HG03565 (cell line): ENCODE measurements around the gene STX7.
A peak's percentile ranks its signal among the peaks of the same experiment; 100 is the strongest.
"Not testable (repeated sequence)": the region's sequence is repeated elsewhere in the genome, so short reads cannot be mapped to it uniquely, and the experiment has no call there.

Experiments
- ATAC-seq: cut with Tn5 transposase; IDR thresholded peaks from one replicate; pipeline ENCODE4 v1.9.1; 2021; ENCODE audit warnings: mild to moderate bottlenecking, moderate library complexity; ENCODE audit not compliant: unreplicated experiment

The STX7 gene, protein sequence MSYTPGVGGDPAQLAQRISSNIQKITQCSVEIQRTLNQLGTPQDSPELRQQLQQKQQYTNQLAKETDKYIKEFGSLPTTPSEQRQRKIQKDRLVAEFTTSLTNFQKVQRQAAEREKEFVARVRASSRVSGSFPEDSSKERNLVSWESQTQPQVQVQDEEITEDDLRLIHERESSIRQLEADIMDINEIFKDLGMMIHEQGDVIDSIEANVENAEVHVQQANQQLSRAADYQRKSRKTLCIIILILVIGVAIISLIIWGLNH

DNA sequence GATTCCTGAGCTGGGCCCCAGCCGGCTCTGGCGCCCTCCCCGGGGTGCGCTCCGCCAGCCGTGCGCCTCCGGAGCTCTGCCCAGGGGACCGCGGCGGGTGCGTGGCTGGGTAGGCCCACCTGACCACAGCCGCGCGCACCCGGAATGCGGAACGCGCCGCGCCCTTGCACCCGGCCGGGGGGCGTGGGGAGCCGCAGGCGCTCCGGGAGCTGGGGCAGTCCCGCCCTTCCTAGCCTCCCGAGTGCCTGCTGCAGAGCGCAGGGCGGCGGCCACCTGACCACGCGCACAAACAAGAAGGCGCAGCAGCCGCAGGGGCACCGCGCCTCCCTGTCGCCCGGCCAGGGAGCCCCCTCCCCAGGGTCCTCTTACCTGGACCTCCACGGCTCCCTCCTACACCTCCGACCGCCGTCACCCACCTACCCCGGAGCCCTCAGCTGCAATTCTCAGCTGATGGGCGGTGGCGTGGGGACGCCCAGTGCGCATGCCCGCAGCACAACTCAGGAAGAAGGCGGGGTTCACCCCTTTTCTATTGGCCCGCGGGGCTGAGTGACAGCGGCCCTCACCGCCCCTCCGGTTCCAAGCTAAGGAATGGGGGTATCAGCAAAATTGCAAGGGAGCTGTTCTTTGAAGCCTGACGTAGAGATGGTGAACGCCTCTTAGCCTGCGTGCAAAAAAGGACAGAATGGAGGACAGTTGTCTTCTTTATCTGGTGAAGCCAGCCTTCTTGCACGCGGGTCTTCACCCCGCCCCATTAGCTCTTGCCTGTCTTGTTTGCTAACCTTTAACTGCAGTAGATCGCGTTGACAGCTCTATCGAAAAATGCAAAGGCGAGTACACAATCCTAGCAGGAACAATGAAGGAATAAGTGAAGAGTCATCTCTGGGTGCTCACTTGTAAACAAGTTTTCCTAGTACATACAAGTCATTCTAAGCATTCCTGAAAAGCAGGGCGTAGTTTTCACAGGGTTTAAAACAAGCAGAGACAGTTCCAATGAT is at the start of gene STX7:
Gene STX7 (minus strand): TSS at position 479 of the 995 bp plus-strand sequence. CDS start 9,586 bp downstream, outside the sequence.
- ATAC-seq, result peak; percentile 81

DNA sequence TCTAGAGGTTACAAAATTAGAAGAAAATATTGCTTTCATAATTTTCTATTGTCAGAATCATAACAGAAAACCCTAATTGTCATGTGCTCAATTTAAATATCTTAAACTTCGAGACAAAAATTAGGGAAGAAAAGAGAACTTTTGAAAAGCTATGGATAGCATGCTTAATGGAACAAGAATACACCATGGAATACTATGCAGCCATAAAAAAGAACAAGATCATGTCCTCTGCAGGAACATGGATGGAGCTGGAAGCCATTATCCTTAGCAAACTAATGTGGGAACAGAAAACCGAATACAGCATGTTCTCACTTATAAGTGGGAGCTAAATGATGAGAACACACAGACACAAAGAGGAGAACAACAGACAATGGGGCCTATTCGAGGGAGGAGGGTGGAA is 47.2 kb upstream of the STX7 start:
- not testable (repeated sequence) for ATAC-seq

DNA sequence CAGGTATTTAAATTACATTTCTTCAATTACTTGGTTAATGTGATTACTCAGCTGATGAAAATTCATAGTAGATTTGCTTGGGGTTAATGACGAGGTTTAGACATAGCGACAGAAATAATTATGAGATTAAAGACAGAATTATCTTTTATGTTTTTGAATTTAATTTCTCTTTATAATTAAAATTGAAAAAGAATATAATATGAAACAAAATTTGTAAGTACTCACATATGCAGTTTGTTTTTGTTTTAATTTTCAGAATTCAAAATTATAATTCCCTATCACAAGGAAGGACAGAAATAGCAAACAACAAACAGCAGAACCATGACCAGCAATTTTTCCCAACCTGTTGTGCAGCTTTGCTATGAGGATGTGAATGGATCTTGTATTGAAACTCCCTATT is 39.5 kb upstream of the STX7 start, which contains the start of gene TAAR8:
Gene TAAR8 (plus strand): TSS at position 301 of the 400 bp plus-strand sequence. CDS start 21 bp downstream, at position 322.
- no peak for ATAC-seq

DNA sequence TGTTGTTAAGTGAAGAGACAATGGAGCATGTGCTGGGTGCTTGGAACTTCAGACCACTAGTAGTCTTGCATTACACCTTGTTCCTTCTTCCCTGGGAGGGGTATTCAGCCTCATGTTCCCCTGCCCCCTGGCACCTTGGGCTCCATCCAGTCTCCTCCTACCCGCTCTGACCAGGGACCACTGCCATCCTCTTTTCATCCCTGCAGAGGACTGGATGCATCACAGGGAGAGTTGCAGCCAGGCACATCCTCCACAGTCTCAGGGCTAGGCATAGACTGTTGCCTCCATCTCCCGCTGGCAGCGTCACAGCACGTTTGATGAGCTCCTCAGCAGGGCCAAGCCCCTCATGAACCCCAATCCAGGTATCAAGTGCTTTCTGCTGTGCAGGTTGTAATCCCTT is 38.3 kb upstream of the STX7 start:
- ATAC-seq, result no peak

DNA sequence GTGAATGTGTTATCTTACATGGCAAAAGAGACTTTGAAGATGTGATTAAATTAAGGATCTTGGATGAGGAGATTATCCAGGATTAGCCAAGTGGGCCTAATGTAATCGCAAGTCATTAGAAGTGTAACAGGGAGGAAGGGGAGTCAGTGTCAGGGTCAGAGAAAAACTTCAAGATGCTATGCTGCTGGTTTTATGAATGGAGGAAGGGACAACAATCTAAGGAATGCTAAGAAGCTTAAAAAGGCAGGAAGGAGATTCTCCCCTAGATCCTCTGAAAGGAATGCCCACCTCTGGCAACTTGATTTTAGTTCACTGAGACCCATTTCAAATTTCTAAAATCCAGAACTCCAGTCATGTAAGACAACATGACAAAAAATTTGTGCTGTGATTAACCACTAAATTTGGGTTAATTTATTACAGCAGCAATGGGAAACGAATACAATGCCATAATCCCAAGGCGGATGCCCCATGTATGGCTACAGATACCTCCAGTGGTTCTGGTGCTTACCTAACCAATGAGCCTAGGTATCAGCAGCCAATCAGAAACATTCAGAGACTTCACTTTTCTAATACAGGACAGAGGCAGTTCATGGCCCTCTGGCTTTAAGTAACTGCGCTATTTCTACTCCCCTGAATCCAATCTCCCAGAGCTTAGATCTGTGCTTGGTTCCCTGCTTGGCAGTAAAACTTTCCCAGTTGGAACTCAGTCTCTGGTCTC is 36.0 kb upstream of the STX7 start:
- ATAC-seq, result no peak

DNA sequence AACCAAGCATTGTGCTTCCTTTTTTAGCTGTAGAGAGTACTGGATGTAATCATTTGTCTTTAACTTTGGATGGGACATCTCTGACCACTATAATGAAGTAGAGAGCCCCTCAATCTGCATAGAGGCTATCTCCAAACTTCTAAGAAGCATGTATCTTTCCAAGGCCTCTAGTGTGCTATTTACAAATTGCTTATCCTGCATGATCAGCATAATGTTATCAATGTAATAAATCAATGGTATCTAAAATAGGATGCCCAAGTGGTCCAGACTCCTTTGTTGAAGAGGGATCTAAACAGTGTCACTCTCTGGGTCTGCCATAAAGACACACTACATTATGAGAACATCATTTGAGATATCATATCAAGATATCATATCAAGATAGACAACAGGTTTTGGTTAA is 31.9 kb upstream of the STX7 start:
- ATAC-seq, result no peak

DNA sequence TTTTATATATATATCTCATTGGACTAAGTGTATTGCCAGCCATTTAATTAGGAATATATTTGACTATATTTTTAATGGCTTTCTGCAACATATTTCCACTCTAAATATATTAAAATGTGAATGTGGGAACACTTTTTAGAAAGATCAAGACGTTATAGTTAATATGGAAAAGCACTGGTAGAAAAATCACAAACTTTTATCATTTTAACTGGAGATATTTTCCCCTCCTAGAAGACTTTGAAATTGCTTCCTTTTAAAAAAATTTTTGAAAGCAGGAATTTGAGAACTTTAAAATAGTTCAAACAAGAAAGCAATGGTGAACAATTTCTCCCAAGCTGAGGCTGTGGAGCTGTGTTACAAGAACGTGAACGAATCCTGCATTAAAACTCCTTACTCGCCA is 25.1 kb upstream of the STX7 start, which contains the start of gene TAAR9:
Gene TAAR9 (plus strand): TSS at position 301 of the 400 bp plus-strand sequence. CDS start 13 bp downstream, at position 314.
- no peak for ATAC-seq

DNA sequence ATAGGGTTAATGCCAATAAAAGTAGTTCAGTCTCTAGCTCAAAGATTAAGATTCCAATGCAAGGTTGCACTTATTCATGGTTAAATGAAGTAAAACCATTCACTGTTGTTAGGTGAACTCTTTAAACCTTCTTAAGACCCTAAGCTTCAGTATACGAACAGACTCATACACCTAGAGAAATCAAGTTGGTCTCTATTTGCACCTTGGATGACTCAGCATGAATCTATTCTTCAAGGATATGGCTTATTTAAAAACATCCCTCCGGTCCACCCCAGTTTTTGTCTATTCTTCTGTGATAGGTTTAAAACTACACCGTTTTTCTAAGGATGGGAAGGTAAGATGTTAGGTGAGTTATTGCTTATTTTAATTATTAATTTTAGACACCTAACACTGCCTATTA is 24.2 kb upstream of the STX7 start:
- ATAC-seq, result no peak

DNA sequence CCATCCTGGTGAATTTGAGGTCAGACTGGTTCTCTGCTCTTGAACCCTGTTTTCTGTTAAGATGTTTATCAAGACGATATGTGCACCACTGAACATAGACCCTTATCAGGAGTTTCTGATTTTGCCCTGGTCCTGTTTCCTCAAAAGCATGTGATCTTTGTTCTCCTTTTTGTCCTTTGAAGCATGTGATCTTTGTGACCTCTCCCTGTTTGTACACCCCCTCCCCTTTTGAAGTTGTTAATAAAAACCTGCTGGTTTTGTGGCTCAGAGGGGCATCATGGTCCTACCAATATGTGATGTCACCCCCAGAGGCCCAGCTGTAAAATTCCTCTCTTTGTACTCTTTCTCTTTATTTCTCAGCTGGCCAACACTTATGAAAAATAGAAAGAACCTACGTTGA is 21.6 kb upstream of the STX7 start:
- not testable (repeated sequence) for ATAC-seq

DNA sequence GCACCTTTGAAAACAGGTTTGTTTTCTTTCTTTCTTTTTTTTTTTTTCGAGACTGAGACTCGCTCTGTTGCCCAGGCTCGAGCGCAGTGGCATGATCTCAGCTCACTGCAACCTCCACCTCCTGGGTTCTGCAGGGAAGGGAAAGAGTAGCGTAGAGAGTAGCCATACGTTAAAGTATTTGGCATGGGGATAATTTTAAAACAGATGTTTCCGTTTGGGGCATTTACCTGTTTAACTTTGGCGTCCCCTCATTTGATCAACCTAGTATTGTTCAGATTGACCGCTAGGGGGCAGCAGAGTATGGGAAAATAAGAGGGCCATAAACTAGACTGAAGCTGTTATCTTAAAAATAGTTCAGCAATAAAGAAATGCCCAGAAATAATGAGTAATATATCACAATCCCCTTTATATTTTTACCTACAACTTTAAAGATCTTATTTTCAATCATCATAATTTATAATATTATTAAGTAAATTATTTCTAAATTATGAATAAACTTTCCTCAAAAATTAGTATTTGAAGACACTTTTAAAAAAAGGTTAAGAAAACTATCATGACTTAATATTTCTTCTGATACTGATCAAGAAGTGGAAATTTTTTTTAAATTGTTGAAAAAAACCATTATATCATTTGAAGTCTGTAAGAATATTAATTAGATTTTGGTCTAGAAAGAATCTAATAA is 17.5 kb upstream of the STX7 start:
- peak; percentile 81 for ATAC-seq

DNA sequence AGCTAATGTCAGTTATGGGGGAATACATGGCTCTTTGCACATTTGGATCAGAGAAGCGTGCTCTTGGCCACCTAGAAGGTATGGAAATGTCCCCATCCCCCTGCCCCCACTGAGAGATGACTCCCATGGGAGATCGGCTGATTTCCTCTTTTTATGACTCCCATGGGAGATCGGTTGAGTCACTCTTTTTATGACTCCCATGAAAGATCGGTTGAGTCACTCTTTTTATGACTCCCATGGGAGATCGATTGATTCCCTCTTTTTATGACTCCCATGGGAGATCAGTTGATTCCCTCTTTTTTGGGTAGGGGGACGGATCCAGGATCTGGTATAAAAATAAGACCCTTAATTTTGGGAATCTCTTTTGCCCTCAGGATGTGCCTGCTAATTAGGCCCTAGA is 14.9 kb upstream of the STX7 start:
- no peak for ATAC-seq

DNA sequence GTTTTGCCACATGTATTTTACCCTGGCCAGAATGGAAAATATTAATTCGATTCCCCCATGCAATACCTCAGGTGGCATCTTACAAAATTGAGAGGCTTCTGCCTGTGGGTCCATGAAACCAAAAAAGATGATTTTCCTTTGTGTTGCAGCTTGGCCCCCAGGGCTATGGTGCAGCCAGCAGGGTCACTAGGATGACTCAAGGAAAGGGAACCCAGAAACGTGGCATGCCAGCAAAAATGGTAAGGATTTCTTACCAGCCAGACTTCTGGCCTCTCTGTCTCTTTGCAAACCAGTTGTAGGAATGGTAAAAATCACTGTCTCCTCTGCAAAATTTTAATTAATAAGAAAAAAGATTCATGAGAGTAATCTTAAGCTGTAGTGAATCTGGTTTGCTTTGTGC is 13.5 kb upstream of the STX7 start:
- no peak for ATAC-seq

DNA sequence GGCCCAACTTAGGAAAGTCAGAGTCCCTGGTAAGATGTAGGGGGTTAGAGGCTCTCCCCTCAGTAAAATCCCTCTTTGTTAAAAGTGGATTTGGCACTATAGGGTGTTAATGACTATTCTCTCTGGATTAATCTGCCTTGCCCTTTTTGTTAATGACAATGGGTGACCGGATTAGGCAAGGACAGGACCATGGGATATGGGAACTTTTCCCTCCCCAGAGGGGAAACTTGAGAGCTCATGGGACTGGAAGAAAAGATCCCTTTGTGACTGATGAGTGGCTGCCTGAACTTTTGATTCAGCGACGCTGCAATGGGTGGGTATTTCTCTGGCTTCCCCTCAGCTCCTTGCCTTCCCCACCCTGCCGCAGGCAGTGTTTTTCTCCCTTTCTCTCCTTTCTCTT is 12.9 kb upstream of the STX7 start:
- ATAC-seq, result no peak

DNA sequence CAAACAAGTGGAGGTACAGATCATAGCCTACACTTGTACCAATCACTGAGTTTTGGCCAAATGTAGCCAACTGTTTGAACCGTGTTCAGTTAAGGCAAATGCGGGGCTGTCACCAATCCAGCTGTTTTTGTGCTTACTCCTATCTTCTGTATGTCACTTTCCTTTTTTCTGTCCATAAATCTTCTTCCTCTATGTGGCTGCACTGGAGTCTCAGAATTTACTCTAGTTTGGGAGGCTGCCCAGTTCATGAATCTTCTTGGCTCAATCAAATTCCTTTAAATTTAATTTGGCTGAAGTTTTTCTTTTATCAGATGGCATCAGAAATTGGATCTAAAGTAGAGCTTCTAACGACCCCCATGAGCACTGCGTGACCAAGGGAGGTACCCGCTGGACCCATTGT is 11.7 kb upstream of the STX7 start:
- no peak for ATAC-seq

DNA sequence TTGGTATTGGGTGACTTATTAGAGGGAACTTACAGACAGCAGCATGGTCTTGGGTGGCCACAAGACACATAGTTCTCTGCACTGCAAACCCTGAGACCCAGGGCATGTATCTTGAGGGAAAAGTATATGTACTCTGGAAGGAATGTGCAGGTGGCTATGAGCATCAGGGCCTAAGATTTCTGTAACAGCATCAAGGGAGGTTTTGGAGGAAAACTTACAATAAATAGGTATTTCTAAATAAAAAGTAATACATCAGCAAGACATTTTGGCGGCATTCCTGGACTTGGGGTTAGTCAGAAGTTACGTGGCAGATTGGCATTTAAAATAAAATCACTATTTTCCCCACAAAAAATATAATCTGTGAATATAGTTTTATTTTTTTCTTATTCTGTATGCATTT is 8.0 kb upstream of the STX7 start:
- no peak for ATAC-seq

DNA sequence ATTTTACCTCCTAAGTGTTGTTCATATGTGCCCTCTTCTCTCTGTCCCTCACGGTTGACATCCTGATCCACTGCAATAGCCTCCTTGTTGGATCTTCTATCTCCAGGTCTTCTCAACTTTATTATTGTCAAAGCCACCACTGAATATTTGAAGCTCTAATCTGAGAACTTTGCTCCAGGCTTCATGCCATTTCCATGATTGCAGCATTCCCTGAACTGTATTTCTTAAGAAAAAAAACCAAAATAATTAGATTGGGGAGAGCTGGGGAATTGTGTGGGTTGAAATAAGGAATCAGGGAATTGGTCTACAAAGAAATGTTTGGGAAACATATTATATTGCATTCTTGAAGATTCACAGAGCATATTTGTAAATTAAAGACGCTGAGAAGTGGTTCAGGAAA is 2.5 kb upstream of the STX7 start:
- no peak for ATAC-seq

DNA sequence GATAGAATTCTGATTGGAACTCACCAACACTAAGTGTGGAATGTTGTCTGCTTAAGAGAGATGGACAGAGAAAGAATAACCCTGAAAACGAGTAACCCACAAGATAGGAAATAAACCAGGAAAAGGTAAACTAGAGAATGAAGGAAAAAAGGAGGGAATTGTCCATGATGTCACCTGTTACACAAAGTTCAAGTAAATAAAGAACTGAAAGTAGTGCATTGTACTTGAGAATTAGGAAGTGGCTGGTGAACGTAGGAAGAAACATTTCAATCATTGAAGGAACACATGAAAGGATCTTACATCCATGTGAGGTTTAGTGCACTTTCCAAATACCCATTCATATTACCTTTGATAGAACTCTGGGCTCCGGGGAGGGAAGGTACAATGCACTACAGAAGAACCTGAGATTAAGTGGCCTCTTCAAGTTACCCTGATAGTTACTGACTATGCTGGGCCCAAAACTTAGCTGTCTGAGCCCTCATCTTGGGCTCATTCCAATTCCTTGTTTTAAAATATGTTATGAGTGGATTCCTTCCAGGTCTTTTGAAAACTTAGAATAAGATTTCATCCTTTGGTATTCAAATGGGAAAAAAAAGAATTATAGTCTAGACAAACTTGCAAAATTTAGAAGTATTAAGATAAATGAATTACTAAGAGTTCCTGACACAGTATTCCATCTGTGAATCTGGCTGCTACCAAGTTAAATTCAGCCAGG is 1.1 kb upstream of the STX7 start:
- no peak for ATAC-seq

DNA sequence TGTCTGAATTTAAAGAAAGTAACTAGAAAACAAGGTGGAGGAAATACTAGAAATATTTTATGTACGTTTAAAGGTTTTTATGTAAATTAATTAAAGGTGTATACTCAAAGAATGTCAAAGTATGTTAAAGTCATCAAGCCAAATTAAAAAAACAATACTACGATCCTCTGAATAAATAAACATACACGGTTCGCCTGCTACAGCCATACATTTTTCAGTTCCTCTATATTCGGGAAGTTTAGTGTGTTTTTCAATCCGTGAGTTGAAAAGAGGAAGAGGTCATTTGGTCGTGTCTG is 626 bp downstream of the STX7 start:
- ATAC-seq, result no peak

DNA sequence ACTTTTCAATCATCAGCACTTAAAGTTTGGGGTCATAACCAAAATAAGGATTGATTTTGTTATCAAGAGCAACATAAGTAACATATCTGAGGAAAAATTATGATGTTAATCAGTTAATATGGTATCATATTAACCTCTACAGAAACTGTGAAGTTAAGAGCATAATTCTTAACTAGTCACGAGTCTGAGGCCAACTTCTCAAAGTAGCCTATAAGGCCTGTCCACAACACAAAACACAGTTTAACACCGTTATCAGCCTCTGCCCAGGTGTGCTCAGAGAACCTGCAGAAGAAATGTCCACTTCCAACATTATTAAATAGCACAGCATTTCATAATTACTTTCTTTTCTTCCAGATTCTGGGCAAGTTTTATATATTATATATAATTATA is 1.1 kb downstream of the STX7 start:
- no peak for ATAC-seq

DNA sequence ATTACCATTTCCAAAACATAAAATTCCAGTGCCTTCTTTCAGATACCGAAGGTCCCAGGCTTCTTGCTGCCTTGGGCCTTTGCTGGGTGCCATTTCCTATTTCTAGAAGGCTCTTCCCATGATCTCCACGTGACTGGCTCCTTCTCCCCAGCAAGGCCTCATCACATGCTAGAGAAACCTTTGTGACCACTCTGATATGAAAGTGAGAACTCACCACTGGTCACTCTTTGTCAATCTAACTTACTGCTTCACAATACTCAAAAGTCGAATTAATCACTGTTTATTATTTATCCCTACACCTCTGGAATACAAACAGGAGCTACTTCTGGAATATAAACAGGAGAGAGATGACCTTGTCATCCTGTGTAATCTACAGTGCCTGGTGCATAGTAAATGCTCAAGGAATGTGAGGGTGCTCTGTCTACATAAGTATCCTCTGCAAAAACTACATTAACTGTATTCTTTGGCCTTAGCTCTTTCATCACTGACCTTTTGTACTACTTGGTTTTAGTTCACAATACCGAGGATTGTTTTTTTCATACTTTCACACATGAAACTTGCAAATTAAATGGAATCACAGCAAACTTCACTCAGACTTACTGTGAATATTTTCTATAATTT is 1.6 kb downstream of the STX7 start:
- ATAC-seq, result no peak
